ENCODE data around the gene CCNG2. TPM values are rescaled to one million over a fixed set of nuclear protein-coding genes. Genes with fewer than 3 reads are reported as not detected.

Gene CCNG2
- total RNA-seq, 4 donors from 2014 or later: 31.7 to 75.1 (median 40.0) TPM

- TF ChIP-seq, protein P1, sequence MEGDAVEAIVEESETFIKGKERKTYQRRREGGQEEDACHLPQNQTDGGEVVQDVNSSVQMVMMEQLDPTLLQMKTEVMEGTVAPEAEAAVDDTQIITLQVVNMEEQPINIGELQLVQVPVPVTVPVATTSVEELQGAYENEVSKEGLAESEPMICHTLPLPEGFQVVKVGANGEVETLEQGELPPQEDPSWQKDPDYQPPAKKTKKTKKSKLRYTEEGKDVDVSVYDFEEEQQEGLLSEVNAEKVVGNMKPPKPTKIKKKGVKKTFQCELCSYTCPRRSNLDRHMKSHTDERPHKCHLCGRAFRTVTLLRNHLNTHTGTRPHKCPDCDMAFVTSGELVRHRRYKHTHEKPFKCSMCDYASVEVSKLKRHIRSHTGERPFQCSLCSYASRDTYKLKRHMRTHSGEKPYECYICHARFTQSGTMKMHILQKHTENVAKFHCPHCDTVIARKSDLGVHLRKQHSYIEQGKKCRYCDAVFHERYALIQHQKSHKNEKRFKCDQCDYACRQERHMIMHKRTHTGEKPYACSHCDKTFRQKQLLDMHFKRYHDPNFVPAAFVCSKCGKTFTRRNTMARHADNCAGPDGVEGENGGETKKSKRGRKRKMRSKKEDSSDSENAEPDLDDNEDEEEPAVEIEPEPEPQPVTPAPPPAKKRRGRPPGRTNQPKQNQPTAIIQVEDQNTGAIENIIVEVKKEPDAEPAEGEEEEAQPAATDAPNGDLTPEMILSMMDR (IDR thresholded peaks at IDR 0.05): no peak
- TF ChIP-seq POLR2A (IDR thresholded peaks at IDR 0.05): no peak
- no peak for DNase-seq (ENCODE audit: low spot score in 2 of 2)
- intact Hi-C loops (cut with DNase I; ENCODE audit: low total_unique reads): no loop called here
- no peak overlapping the region for H3K4me3 ChIP-seq (ENCODE audit: low read depth, poor library complexity, severe bottlenecking)
- 86 to 89% methylated on average over 9 of the region's 9 CpGs for WGBS, 2 donors
Measured at GRCh38 chr4:77188498-77189220, 31.7 kb downstream of the CCNG2 start.

DNA sequence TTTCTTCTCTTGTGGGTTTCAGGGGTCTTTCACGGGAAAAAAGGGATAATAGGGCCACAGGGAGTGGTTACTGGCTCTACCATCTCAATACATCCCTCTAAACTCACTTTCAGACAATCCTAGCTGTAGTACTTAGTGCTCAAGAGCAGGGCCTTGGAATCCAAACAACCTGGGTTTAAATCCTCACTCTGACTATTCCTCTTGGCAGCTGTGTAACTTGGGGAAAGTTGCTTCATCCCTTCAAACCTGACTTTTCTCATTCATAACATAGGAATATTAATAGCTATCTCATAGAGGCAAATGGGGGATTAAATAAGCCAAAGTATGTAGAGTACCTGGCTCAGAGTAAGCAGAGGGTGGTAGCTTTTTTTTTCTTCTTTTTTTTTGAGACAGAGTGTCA lies 32.4 kb downstream of the CCNG2 start:
- intact Hi-C loops (cut with DNase I; ENCODE audit: low total_unique reads): no loop called here
- TF ChIP-seq POLR2A (IDR thresholded peaks at IDR 0.05): no peak
- TF ChIP-seq, protein P1 (IDR thresholded peaks at IDR 0.05): no peak

DNA sequence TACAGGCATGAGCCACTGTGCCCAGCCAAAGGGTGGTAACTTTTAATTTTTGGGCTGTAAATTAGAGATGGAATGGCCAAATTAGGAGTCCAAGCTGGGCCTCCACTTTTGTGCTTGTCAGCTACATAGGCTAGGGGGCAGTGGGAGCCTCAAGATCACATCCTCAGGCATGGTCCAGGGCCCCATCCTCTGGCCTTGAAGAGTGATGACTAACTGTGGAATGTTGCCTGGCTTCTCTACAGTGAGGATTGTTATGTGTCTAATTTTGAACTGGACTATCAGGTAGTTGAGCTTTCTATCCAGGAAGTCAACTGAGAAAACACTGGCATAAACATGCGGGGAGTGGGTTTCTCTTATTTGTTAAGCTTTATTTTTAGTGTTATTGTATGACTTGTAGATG lies 33.0 kb downstream of the CCNG2 start:
- DNase-seq (ENCODE audit: low spot score in 2 of 2): no peak
- no peak for TF ChIP-seq POLR2A (IDR thresholded peaks at IDR 0.05)
- TF ChIP-seq, protein P1 (IDR thresholded peaks at IDR 0.05): no peak
- intact Hi-C loops (cut with DNase I; ENCODE audit: low total_unique reads): no loop called here
- H3K4me3 ChIP-seq (ENCODE audit: low read depth, poor library complexity, severe bottlenecking): no peak overlapping the region
- 82 to 83% methylated on average over 1 of the region's 1 CpG for WGBS, 2 donors

More for the DNA sequence above, 32.4 kb downstream of the CCNG2 start:
- WGBS, 2 donors: 56 to 87% methylated on average over 1 of the region's 1 CpG
- H3K4me3 ChIP-seq (ENCODE audit: low read depth, poor library complexity, severe bottlenecking): no peak overlapping the region
- no peak for DNase-seq (ENCODE audit: low spot score in 2 of 2)

DNA sequence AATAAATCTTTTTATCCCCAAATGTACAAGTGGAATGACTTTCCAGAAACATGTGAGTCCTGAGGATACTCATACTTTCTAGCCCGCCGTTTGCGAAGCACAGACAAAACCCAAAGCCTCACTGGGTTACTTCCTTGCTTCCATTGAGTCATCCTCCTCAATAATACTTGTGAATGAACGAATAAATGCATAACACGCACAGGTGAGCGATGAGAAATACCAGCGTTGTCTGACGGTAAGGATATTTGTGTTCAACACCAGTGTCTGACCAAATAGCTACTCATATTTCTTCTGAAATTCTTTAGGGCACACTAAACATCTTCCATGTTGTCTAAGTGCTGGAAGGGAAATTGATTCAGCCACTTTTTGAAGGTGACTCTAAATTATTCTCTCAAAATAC lies 36.0 kb downstream of the CCNG2 start:
- intact Hi-C loops (cut with DNase I; ENCODE audit: low total_unique reads): no loop called here
- WGBS, 2 donors: 85 to 89% methylated on average over 8 of the region's 8 CpGs
- TF ChIP-seq, protein P1 (IDR thresholded peaks at IDR 0.05): no peak
- TF ChIP-seq POLR2A (IDR thresholded peaks at IDR 0.05): no peak
- H3K4me3 ChIP-seq (ENCODE audit: low read depth, poor library complexity, severe bottlenecking): no peak overlapping the region
- DNase-seq (ENCODE audit: low spot score in 2 of 2): no peak

- no peak overlapping the region for H3K4me3 ChIP-seq (ENCODE audit: low read depth, poor library complexity, severe bottlenecking)
Measured at GRCh38 chr4:77193511-77194102, 36.6 kb downstream of the CCNG2 start.

More at GRCh38 chr4:77193511-77194102, 36.6 kb downstream of the CCNG2 start:
- peak; percentile 55 to 90 for DNase-seq (ENCODE audit: low spot score in 2 of 2)
- 77 to 79% methylated on average over 17 of the region's 17 CpGs for WGBS, 2 donors
- TF ChIP-seq POLR2A (IDR thresholded peaks at IDR 0.05): no peak
- TF ChIP-seq, protein P1 (IDR thresholded peaks at IDR 0.05): no peak
- intact Hi-C loops (cut with DNase I; ENCODE audit: low total_unique reads): no loop called here

Measured in lower leg skin (tissue), 4 donors.